CD14-positive monocyte (primary cell): ENCODE measurements around the gene CDH6. TPM values are rescaled to one million over a fixed set of nuclear protein-coding genes. Genes with fewer than 3 reads are reported as not detected.

Experiments
- DNase-seq, 3 donors: peaks; one replicate each; pipeline ENCODE4 v3.0.0-alpha.2; 2011 to 2022
- H2AFZ ChIP-seq: 2 replicates; pipeline ENCODE4 v1.6.0; 2012; ENCODE audit warnings: mild to moderate bottlenecking, low read depth, low read length, inconsistent platforms; ENCODE audit not compliant: insufficient read depth, poor library complexity, severe bottlenecking
- H3K27ac ChIP-seq, 2 donors: 1 replicate in 1 of 2; 2 replicates in 1 of 2; pipeline ENCODE4 v1.5.1; 2012 to 2013; ENCODE audit warnings: low read length in 2 of 2, control low read depth in 1 of 2, inconsistent platforms in 1 of 2, low read depth in 1 of 2, mild to moderate bottlenecking in 1 of 2
- H3K27me3 ChIP-seq, 2 donors: one replicate each; pipeline versions ENCODE4 v1.6.0 to v1.6.1; 2011 to 2013; ENCODE audit warnings: low read length in 2 of 2; ENCODE audit not compliant: control insufficient read depth in 2 of 2, insufficient read depth in 2 of 2
- H3K36me3 ChIP-seq, 2 donors: replicated peaks in 1 of 2; 1 replicate in 1 of 2; 2 replicates in 1 of 2; pipeline versions ENCODE4 v1.5.1 to v1.6.1; 2012 to 2013; ENCODE audit warnings: low read length in 2 of 2, control low read depth in 1 of 2, inconsistent platforms in 1 of 2, mild to moderate bottlenecking in 1 of 2; ENCODE audit not compliant: insufficient read depth in 2 of 2, control insufficient read depth in 1 of 2
- H3K4me1 ChIP-seq, 2 donors: 1 replicate in 1 of 2; 2 replicates in 1 of 2; pipeline versions ENCODE4 v1.5.1 to v1.6.1; 2012 to 2013; ENCODE audit warnings: low read length in 2 of 2, control low read depth in 1 of 2, inconsistent platforms in 1 of 2, mild to moderate bottlenecking in 1 of 2, moderate library complexity in 1 of 2; ENCODE audit not compliant: insufficient read depth in 2 of 2, control insufficient read depth in 1 of 2
- H3K4me2 ChIP-seq: replicated peaks from 2 replicates; pipeline ENCODE3; 2012; ENCODE audit warnings: low read length, moderate library complexity, mild to moderate bottlenecking; ENCODE audit not compliant: poor library complexity, severe bottlenecking; ENCODE audit errors: extremely low read depth
- H3K4me3 ChIP-seq, 3 experiments: fragments of 200-600 bp in 1 of 3; sonication (generic) in 1 of 3; replicated peaks in 1 of 3; 1 replicate in 2 of 3; 2 replicates in 1 of 3; pipeline ENCODE4 v1.5.1; 2011 to 2013; ENCODE audit warnings: low read length in 3 of 3, mild to moderate bottlenecking in 3 of 3, control low read depth in 2 of 3, low read depth in 2 of 3, inconsistent platforms in 1 of 3, moderate library complexity in 1 of 3
- H3K79me2 ChIP-seq: 2 replicates; pipeline ENCODE4 v1.6.0; 2012; ENCODE audit warnings: mild to moderate bottlenecking, control low read depth, inconsistent platforms, low read length, moderate library complexity; ENCODE audit not compliant: insufficient read depth
- H3K9ac ChIP-seq: 2 replicates; pipeline ENCODE4 v1.6.0; 2017; ENCODE audit warnings: low read length, mild to moderate bottlenecking; ENCODE audit not compliant: insufficient read depth, poor library complexity, severe bottlenecking
- H3K9me3 ChIP-seq, 2 donors: replicated peaks in 1 of 2; 1 replicate in 1 of 2; 2 replicates in 1 of 2; pipeline versions ENCODE4 v1.5.1 to v1.6.1; 2012 to 2013; ENCODE audit warnings: low read length in 2 of 2, control low read depth in 1 of 2; ENCODE audit not compliant: control insufficient read depth in 1 of 2, insufficient read depth in 1 of 2
- H4K20me1 ChIP-seq: 2 replicates; pipeline ENCODE4 v1.6.0; 2012; ENCODE audit warnings: mild to moderate bottlenecking, low read length, control low read depth, moderate library complexity; ENCODE audit not compliant: insufficient read depth
- H3K27ac Mint-ChIP-seq, 7 donors: one replicate each; pipeline ENCODE4 v1.8.0; 2020; ENCODE audit warnings: mild to moderate bottlenecking in 7 of 7, mixed read lengths in 7 of 7, moderate library complexity in 6 of 7, inconsistent platforms in 2 of 7
- H3K27me3 Mint-ChIP-seq, 3 donors: one replicate each; pipeline ENCODE4 v1.8.0; 2021 to 2022; ENCODE audit warnings: low read depth in 3 of 3, mild to moderate bottlenecking in 3 of 3, mixed read lengths in 3 of 3, moderate library complexity in 3 of 3, inconsistent platforms in 1 of 3
- H3K36me3 Mint-ChIP-seq, 2 donors: one replicate each; pipeline ENCODE4 v1.8.0; 2020; ENCODE audit warnings: mixed read lengths in 2 of 2, inconsistent platforms in 1 of 2, mild to moderate bottlenecking in 1 of 2
- H3K4me1 Mint-ChIP-seq: one replicate; pipeline ENCODE4 v1.8.0; 2020; ENCODE audit warnings: mild to moderate bottlenecking, mixed read lengths
- H3K4me3 Mint-ChIP-seq, 2 donors: one replicate each; pipeline ENCODE4 v1.8.0; 2020; ENCODE audit warnings: mild to moderate bottlenecking in 2 of 2, mixed read lengths in 2 of 2, moderate library complexity in 1 of 2
- H3K9me3 Mint-ChIP-seq, 7 donors: one replicate each; pipeline ENCODE4 v1.8.0; 2020 to 2022; ENCODE audit warnings: mixed read lengths in 7 of 7, mild to moderate bottlenecking in 6 of 7, moderate library complexity in 6 of 7, inconsistent platforms in 2 of 7
- WGBS: methylation state at CpG from one replicate; pipeline ENCODE4 v1.1.5; 2013; ENCODE audit warnings: missing lambda C conversion rate; ENCODE audit not compliant: insufficient coverage; 5-methylcytosine and 5-hydroxymethylcytosine counted together
- intact Hi-C, 2 donors: fragments of 100-400 bp; cut with micrococcal nuclease; formaldehyde crosslinking; loops; one replicate each; pipeline versions ENCODE4 v1.15.0 to v1.15.1; 2023
- polyA plus RNA-seq, 3 donors: library from polyadenylated mRNA; depleted of rRNA in 1 of 3; unstranded in 2 of 3; stranded (reverse) in 1 of 3; fragments of 300-500 nt in 2 of 3; fragments of >200 nt in 1 of 3; fragmentation: Illumina TruSeq in 2 of 3; gene quantifications; 1 replicate in 2 of 3; 2 replicates in 1 of 3; pipeline ENCODE4 v1.2.3, GENCODE V29; 2012 to 2021
- TF ChIP-seq, protein P1 (sequence below): fragments of 200-600 bp; IDR thresholded peaks from one replicate; pipeline ENCODE4 v1.8.0; 2022; ENCODE audit warnings: antibody characterized with exemption, mild to moderate bottlenecking

The CDH6 gene
- polyA plus RNA-seq, 3 donors: not detected

GRCh38 chr5:31250201-31250600 lies 56.7 kb downstream of the CDH6 start:
- 94% methylated on average over 2 of the region's 3 CpGs for WGBS
- H3K4me1 ChIP-seq: no peaks in the 10 kb centered on the region
- no peaks in the 10 kb centered on the region for H4K20me1 ChIP-seq
- Mint-ChIP-seq H3K4me3 (no peak overlapping the region), H3K27me3 (peaks cover 0 to 2% (median 1%) of the 10 kb centered on the region in 3 donors), H3K9me3 (peaks cover 0 to 14% (median 6%) of the 10 kb centered on the region in 7 donors), H3K27ac (peak overlapping the region in 1 of 7 donors; percentile 19), H3K36me3 (no peaks in the 10 kb centered on the region), H3K4me1 (no peaks in the 10 kb centered on the region)
- no peaks in the 10 kb centered on the region for H3K79me2 ChIP-seq
- intact Hi-C loops: no loop called here
- TF ChIP-seq, protein P1, sequence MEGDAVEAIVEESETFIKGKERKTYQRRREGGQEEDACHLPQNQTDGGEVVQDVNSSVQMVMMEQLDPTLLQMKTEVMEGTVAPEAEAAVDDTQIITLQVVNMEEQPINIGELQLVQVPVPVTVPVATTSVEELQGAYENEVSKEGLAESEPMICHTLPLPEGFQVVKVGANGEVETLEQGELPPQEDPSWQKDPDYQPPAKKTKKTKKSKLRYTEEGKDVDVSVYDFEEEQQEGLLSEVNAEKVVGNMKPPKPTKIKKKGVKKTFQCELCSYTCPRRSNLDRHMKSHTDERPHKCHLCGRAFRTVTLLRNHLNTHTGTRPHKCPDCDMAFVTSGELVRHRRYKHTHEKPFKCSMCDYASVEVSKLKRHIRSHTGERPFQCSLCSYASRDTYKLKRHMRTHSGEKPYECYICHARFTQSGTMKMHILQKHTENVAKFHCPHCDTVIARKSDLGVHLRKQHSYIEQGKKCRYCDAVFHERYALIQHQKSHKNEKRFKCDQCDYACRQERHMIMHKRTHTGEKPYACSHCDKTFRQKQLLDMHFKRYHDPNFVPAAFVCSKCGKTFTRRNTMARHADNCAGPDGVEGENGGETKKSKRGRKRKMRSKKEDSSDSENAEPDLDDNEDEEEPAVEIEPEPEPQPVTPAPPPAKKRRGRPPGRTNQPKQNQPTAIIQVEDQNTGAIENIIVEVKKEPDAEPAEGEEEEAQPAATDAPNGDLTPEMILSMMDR: no peak
- H3K9me3 ChIP-seq: no peaks in the 10 kb centered on the region
- no peak overlapping the region for H3K9ac ChIP-seq
- H3K4me3 ChIP-seq: no peak overlapping the region
- no peak overlapping the region for H2AFZ ChIP-seq
- H3K4me2 ChIP-seq: no peak overlapping the region
- no peak for DNase-seq
- H3K36me3 ChIP-seq: no peaks in the 10 kb centered on the region
- no peaks in the 10 kb centered on the region for H3K27me3 ChIP-seq
- no peak overlapping the region for H3K27ac ChIP-seq

GRCh38 chr5:31251032-31251431 lies 57.5 kb downstream of the CDH6 start:
- no peaks in the 10 kb centered on the region for H3K9me3 ChIP-seq
- Mint-ChIP-seq H3K4me3 (no peak overlapping the region), H3K36me3 (no peaks in the 10 kb centered on the region), H3K27me3 (no peaks in the 10 kb centered on the region), H3K9me3 (peaks cover 0 to 14% (median 6%) of the 10 kb centered on the region in 7 donors), H3K4me1 (no peaks in the 10 kb centered on the region), H3K27ac (no peak overlapping the region)
- no peaks in the 10 kb centered on the region for H4K20me1 ChIP-seq
- WGBS: 100% methylated on average over 2 of the region's 4 CpGs
- no peaks in the 10 kb centered on the region for H3K27me3 ChIP-seq
- DNase-seq: no peak
- H3K4me2 ChIP-seq: no peak overlapping the region
- no peak overlapping the region for H3K4me3 ChIP-seq
- no peak overlapping the region for H2AFZ ChIP-seq
- TF ChIP-seq, protein P1: no peak
- H3K9ac ChIP-seq: no peak overlapping the region
- no peaks in the 10 kb centered on the region for H3K36me3 ChIP-seq
- H3K4me1 ChIP-seq: no peaks in the 10 kb centered on the region
- intact Hi-C loops: no loop called here
- no peak overlapping the region for H3K27ac ChIP-seq
- H3K79me2 ChIP-seq: no peaks in the 10 kb centered on the region
